ENCODE data around the gene PTPN14.
"Not testable (repeated sequence)": the region's sequence is repeated elsewhere in the genome, so short reads cannot be mapped to it uniquely, and the experiment has no call there.

Gene PTPN14

DNA sequence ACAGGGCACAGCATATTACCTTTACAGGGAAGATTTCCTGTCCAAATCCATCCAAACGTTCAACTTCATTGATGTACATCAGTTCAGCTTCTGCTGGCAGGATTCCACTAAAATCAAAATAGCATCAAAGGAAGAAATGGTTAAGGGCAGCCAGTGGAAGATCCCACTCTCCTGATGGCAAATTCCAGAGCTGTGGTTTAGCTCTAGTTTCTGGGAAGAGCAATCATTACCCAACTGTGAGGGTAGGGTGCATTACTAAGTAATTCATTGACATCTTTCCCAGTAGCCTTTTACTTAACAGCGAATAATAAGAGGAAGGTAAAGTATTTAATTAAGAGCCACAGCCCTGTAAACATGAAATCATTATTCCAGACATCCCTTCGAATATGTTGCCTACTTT lies 149.7 kb downstream of the PTPN14 start:
- TF ChIP-seq, protein P1, sequence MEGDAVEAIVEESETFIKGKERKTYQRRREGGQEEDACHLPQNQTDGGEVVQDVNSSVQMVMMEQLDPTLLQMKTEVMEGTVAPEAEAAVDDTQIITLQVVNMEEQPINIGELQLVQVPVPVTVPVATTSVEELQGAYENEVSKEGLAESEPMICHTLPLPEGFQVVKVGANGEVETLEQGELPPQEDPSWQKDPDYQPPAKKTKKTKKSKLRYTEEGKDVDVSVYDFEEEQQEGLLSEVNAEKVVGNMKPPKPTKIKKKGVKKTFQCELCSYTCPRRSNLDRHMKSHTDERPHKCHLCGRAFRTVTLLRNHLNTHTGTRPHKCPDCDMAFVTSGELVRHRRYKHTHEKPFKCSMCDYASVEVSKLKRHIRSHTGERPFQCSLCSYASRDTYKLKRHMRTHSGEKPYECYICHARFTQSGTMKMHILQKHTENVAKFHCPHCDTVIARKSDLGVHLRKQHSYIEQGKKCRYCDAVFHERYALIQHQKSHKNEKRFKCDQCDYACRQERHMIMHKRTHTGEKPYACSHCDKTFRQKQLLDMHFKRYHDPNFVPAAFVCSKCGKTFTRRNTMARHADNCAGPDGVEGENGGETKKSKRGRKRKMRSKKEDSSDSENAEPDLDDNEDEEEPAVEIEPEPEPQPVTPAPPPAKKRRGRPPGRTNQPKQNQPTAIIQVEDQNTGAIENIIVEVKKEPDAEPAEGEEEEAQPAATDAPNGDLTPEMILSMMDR (IDR thresholded peaks at IDR 0.05; ENCODE audit: low read depth, low read length): no peak
- no peak overlapping the region for H3K4me3 ChIP-seq (ENCODE audit: low read depth, low read length)

DNA sequence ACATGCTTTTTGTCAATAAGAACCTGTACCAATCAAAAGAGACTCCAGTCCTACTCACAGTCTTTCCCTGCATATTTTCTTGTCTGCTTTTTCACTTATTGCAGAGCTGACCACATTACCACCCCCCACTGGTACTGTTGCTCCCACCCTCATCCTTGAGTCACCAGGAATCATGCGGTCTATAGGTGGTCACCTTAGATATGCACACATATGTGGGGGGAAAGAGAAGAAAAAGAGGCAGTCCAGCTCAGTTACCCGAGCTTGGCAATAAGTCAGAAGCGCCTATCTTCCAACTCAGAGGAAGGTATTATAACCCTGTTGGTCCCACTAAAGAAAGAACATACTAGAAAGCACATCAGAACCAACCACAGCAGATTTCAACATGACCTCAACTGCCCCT lies 151.3 kb downstream of the PTPN14 start:
- H3K4me3 ChIP-seq (ENCODE audit: low read depth, low read length): no peak overlapping the region
- TF ChIP-seq, protein P1 (IDR thresholded peaks at IDR 0.05; ENCODE audit: low read depth, low read length): no peak

DNA sequence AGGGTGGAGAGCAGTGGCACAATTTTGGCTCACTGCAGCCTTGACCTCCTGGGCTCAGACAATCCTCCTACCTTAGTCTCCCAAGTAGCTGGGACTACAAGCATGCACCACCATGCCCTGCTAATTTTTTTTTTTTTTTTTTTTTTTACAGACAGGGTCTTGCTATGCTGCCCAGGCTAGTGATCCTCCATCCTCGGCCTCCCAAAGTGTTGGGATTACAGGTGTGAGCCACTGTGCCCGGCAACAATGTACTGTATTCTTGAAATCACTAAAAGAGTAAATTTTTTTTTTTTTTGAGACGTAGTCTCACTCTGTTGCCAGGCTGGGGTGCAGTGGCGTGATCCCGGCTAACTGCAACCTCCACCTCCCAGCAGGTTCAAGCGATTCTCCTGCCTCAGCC lies 152.9 kb downstream of the PTPN14 start:
- TF ChIP-seq, protein P1 (IDR thresholded peaks at IDR 0.05; ENCODE audit: low read depth, low read length): no peak

DNA sequence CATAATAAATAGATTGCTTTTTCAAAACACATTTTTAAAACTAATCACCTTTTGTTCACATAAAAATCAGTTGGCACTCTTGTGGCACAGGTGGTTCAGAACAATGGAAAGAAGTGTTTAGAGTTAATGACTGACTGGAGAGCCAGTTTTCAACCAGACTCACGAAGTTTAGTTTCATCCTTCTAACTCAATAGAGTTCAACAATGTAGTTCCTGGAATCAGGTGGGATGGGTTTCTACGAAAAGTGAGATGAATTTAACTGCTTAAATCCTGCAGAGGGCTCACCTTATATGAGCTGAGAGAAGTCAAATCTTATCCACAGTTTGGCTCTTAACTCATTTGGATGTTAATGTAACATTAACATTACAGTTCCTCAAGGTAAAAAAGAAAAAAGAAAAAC lies 153.9 kb downstream of the PTPN14 start:
- TF ChIP-seq, protein P1 (IDR thresholded peaks at IDR 0.05; ENCODE audit: low read depth, low read length): no peak
- no peak overlapping the region for H3K4me3 ChIP-seq (ENCODE audit: low read depth, low read length)

More for the DNA sequence above, 152.9 kb downstream of the PTPN14 start:
- no peak overlapping the region for H3K4me3 ChIP-seq (ENCODE audit: low read depth, low read length)

DNA sequence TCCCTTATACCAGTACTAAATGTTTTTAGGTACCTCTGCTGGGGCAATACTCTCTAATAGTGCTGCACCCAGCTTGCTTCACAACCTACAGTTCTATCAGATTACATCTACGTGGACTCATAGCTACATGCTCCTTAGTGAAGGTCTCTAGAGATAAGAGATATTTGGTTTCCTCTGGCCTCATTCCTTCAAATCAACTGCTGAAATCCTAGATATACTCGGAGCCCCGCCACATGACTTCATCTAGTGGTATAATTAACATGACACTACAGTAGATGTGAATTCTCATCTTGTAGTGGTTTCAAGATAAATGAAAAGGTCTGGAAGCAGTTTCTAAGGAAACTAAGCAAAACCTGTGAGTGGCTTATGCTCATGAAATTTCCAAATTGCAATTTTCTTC lies 155.1 kb downstream of the PTPN14 start:
- TF ChIP-seq, protein P1 (IDR thresholded peaks at IDR 0.05; ENCODE audit: low read depth, low read length): no peak
- no peak overlapping the region for H3K4me3 ChIP-seq (ENCODE audit: low read depth, low read length)

DNA sequence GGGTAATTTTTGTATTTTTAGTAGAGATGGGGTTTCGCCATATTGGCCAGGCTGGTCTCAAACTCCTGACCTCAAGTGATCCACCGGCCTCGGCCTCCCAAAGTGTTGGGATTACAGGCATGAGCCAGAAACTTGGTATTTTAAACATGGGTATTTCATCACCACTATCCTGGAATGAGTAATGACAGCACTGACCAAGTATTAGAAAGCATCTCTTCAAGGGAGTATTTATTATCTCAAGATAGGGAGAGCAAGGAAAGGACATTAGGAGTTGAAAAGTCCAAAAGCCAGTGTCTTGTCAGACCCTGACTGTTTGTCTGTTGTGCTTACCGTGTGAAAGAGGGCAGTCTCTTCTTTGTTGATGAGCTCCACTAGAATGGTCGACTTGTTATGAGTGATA lies 156.8 kb downstream of the PTPN14 start:
- not testable (repeated sequence) for H3K4me3 ChIP-seq (ENCODE audit: low read depth, low read length)

DNA sequence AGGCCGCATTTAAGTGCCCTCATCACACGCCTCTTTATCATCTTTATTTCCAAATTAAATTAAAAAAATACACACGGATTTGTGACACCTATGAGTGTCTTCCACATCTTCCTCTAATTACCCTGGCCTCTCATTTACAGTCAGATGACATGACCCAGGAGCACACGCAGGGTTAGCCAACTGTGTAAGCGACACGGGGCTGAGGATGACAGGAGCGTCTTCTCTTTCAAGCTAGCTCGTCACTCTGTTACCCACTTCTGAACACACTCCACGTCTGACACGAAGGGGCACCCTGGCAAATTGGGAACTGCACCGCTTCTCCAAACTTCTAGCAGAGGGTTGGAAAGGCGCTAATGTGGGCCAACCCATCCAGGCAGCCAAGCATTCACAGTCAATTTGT lies 158.3 kb downstream of the PTPN14 start:
- H3K4me3 ChIP-seq (ENCODE audit: low read depth, low read length): no peak overlapping the region
- TF ChIP-seq, protein P1 (IDR thresholded peaks at IDR 0.05; ENCODE audit: low read depth, low read length): no peak

DNA sequence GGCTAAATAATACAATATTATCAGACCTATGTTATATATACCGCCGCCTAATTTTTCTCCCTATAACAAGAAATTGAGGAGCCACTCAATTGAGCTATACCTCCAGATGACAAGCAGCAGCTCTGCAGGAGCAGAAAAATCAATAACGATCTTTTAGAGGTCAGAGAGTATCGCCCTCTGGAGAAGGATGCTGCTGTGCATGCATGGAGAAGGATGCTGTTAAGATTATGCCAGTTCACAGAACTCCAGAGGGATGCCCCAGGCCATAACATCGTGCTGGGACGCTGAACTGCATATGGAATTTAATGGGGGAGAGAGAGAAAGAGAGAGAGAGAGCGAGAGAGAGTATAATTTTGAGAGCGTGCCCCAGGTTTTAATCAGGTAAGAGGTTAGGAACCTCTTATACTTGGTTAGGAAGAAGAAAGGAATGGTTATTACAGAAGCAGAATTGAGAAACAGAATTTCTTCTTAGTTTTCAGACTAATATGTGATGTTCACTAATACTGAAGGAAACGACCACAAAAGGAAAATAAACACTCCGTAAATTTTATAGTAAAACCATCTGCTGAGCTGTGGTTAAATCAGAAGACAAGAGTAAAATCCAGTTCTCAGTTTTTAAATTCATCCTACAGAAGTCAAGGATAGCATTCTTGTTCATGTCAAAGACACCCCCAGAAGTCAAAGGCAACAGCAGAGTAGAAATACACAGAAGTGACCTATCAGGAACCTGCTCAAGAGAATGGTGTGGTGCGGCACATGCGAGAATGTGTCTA lies 159.3 kb downstream of the PTPN14 start:
- TF ChIP-seq, protein P1 (IDR thresholded peaks at IDR 0.05; ENCODE audit: low read depth, low read length): no peak
- no peak overlapping the region for H3K4me3 ChIP-seq (ENCODE audit: low read depth, low read length)

Measured in WI38 (cell line).